ENCODE results near the gene GATD1. TPM values are rescaled to one million over a fixed set of nuclear protein-coding genes. Genes with fewer than 3 reads are reported as not detected.

Gene GATD1
- total and polyA plus RNA-seq, 9 of the 15 experiments (the other 6 are each of a cell fraction or from before 2014, with no cell fraction given), result 2.8 to 144 (median 36.9) TPM

GRCh38 chr11:798093-798713 is 20.9 kb upstream of the GATD1 start, which contains the start of gene SLC25A22 (continued):
- peak; percentile 50; the same call in 1 of the 2 replicates for TF ChIP-seq SIN3B (IDR thresholded peaks at IDR 0.05; ENCODE audit: low read depth)
- no peak for TF ChIP-seq TAF15 (IDR thresholded peaks at IDR 0.05; ENCODE audit: low read depth, low read length)
- TF ChIP-seq RREB1 (CRISPR knock-in tag; IDR thresholded peaks at IDR 0.05), result no peak
- TF ChIP-seq MNT (conservative IDR thresholded peaks at IDR 0.05), result no peak; a peak in 1 of 4 replicates
- peak; percentile 35; the same call in 1 of the 2 replicates for TF ChIP-seq HCFC1 (IDR thresholded peaks at IDR 0.05; ENCODE audit: low read depth, low read length)
- no peak for TF ChIP-seq SRSF9 (IDR thresholded peaks at IDR 0.05; ENCODE audit: borderline replicate concordance, low read depth, low read length)
- 0 out of 2 replicates have a peak, but pooled peaks have one; percentile 11 for TF ChIP-seq BCOR (IDR thresholded peaks at IDR 0.05)
- TF ChIP-seq CLOCK (CRISPR knock-in tag; IDR thresholded peaks at IDR 0.05; ENCODE audit: borderline replicate concordance), result no peak
- no peak for TF ChIP-seq ZNF239 (CRISPR knock-in tag; IDR thresholded peaks at IDR 0.05)
- TF ChIP-seq HDAC8 (tag; IDR thresholded peaks at IDR 0.05), result no peak
- TF ChIP-seq ETV5 (CRISPR knock-in tag; IDR thresholded peaks at IDR 0.05; ENCODE audit: low read depth), result no peak
- TF ChIP-seq ZNF354B (CRISPR knock-in tag; IDR thresholded peaks at IDR 0.05), result no peak
- 0 out of 2 replicates have a peak, but pooled peaks have one; percentile 37 for TF ChIP-seq ZNF175 (CRISPR knock-in tag; IDR thresholded peaks at IDR 0.05; ENCODE audit: low read depth)
- TF ChIP-seq E2F5 (CRISPR knock-in tag; IDR thresholded peaks at IDR 0.05), result no peak
- TF ChIP-seq PCBP1 (IDR thresholded peaks at IDR 0.05; ENCODE audit: low read depth, low read length, poor library complexity, severe bottlenecking), result peak; percentile 32

Data from K562 (cell line).